Neural crest cell (in vitro differentiated cells): Measurements from ENCODE around the gene LSMEM2. TPM values are rescaled to one million over a fixed set of nuclear protein-coding genes. Genes with fewer than 3 reads are reported as not detected.

Experiments
- DNase-seq: peaks from one replicate; pipeline ENCODE4 v3.0.0; 2021; ENCODE audit warnings: low read depth, mixed read lengths, low spot score
- H3K27ac Mint-ChIP-seq: one replicate; pipeline ENCODE4 v1.8.0; 2021; ENCODE audit warnings: mild to moderate bottlenecking, mixed read lengths; ENCODE audit not compliant: unreplicated experiment
- H3K27me3 Mint-ChIP-seq: 2 replicates; pipeline ENCODE4 v1.8.0; 2021; ENCODE audit warnings: low read depth, mild to moderate bottlenecking, mixed read lengths
- H3K36me3 Mint-ChIP-seq: 2 replicates; pipeline ENCODE4 v1.8.0; 2021; ENCODE audit warnings: low read depth, mild to moderate bottlenecking, mixed read lengths
- H3K4me1 Mint-ChIP-seq: 2 replicates; pipeline ENCODE4 v1.8.0; 2021; ENCODE audit warnings: mixed read lengths
- H3K4me3 Mint-ChIP-seq: one replicate; pipeline ENCODE4 v1.8.0; 2021; ENCODE audit warnings: mild to moderate bottlenecking, mixed read lengths
- H3K9me3 Mint-ChIP-seq: 2 replicates; pipeline ENCODE4 v1.8.0; 2021; ENCODE audit warnings: mixed read lengths
- total RNA-seq: library from RNA; stranded (reverse); gene quantifications from 2 replicates; pipeline ENCODE4 v1.2.1, GENCODE V29; 2021
- TF ChIP-seq, protein P1 (sequence below): fragments of 200-600 bp; sonication (generic); conservative IDR thresholded peaks from 2 replicates; pipeline ENCODE4 v1.5.0; 2021; ENCODE audit warnings: antibody characterized with exemption, mild to moderate bottlenecking

Gene LSMEM2
- total RNA-seq, 1 donor from 2014 or later, result not detected

DNA sequence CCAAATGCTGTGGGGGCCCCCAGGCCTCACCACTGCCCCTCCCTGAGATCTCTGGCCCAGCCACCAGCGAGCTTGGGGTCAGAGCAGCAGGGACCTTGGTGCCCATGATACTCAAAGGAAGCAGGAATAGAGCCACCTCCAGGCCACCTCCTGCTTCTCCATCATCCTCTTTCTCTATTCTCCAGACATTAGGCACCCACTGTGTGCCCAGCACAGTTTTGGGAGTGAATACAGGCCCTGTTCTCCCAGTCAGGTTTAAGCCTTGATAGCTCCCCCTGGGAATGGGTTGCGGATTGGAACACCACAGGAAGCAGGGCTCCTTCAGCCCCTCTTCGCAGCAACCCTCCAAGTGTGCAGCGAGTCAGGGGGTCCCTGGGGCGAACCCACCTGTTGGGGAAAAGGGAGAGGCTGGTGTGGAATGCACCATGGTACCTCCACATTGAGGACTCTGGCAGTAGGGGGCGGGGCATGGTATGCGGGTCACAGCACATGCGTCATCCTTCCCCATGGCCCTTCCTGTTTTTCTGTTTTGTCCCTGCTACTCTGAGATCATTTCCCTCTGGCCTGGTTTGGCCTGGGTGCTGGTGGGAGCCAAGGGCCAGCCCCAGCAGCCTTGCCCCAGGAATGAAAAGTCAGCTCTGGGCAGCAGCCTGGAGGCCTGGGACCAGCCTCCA is 24.2 kb upstream of the LSMEM2 start:
- TF ChIP-seq, protein P1, sequence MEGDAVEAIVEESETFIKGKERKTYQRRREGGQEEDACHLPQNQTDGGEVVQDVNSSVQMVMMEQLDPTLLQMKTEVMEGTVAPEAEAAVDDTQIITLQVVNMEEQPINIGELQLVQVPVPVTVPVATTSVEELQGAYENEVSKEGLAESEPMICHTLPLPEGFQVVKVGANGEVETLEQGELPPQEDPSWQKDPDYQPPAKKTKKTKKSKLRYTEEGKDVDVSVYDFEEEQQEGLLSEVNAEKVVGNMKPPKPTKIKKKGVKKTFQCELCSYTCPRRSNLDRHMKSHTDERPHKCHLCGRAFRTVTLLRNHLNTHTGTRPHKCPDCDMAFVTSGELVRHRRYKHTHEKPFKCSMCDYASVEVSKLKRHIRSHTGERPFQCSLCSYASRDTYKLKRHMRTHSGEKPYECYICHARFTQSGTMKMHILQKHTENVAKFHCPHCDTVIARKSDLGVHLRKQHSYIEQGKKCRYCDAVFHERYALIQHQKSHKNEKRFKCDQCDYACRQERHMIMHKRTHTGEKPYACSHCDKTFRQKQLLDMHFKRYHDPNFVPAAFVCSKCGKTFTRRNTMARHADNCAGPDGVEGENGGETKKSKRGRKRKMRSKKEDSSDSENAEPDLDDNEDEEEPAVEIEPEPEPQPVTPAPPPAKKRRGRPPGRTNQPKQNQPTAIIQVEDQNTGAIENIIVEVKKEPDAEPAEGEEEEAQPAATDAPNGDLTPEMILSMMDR, result no peak
- DNase-seq, result no peak
- peak overlapping the region; percentile 23 for H3K4me3 Mint-ChIP-seq
- H3K9me3 Mint-ChIP-seq, result no peaks in the 10 kb centered on the region
- H3K36me3 Mint-ChIP-seq, result peaks cover 5% of the 10 kb centered on the region
- H3K4me1 Mint-ChIP-seq, result peaks cover 30% of the 10 kb centered on the region
- H3K27me3 Mint-ChIP-seq, result no peaks in the 10 kb centered on the region
- peak overlapping the region; percentile 86 for H3K27ac Mint-ChIP-seq

DNA sequence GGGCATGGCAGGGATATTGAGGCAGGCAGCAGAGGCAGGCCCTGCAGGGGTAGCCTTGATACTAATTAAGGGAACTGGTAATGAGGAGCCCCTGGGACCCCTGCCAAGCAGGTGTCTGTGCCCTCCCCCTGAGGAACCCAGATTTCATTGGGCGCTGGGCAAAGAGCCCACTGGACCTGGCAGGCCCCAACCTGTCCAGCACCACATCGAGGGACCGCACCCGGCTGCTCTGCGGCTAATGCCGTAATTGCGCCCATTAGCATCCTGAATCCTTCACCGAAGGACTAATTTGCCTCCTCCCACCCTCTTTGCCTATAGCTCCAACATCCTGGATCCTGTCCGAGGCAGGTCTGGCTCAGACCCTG is 23.7 kb upstream of the LSMEM2 start:
- H3K36me3 Mint-ChIP-seq, result peaks cover 5% of the 10 kb centered on the region
- peaks cover 32% of the 10 kb centered on the region for H3K4me1 Mint-ChIP-seq
- no peak overlapping the region for H3K27ac Mint-ChIP-seq
- H3K27me3 Mint-ChIP-seq, result no peaks in the 10 kb centered on the region
- TF ChIP-seq, protein P1, result no peak
- H3K9me3 Mint-ChIP-seq, result no peaks in the 10 kb centered on the region
- DNase-seq, result no peak
- no peak overlapping the region for H3K4me3 Mint-ChIP-seq

- TF ChIP-seq, protein P1, result peak; percentile 62
- DNase-seq, result no peak
- H3K4me3 Mint-ChIP-seq, result peak overlapping the region; percentile 51
- no peaks in the 10 kb centered on the region for H3K9me3 Mint-ChIP-seq
- no peaks in the 10 kb centered on the region for H3K27me3 Mint-ChIP-seq
- H3K27ac Mint-ChIP-seq, result peak overlapping the region; percentile 96
- H3K4me1 Mint-ChIP-seq, result peaks cover 40% of the 10 kb centered on the region
- H3K36me3 Mint-ChIP-seq, result peaks cover 5% of the 10 kb centered on the region
Measured at GRCh38 chr3:50256978-50257890, 21.7 kb upstream of the LSMEM2 start.

- Mint-ChIP-seq H3K27ac (peak overlapping the region; percentile 96), H3K27me3 (no peaks in the 10 kb centered on the region), H3K36me3 (peaks cover 5% of the 10 kb centered on the region), H3K9me3 (no peaks in the 10 kb centered on the region), H3K4me3 (peak overlapping the region; percentile 72), H3K4me1 (peaks cover 50% of the 10 kb centered on the region)
- TF ChIP-seq, protein P1, result no peak
- no peak for DNase-seq
Measured at GRCh38 chr3:50258029-50258680, 20.7 kb upstream of the LSMEM2 start.

DNA sequence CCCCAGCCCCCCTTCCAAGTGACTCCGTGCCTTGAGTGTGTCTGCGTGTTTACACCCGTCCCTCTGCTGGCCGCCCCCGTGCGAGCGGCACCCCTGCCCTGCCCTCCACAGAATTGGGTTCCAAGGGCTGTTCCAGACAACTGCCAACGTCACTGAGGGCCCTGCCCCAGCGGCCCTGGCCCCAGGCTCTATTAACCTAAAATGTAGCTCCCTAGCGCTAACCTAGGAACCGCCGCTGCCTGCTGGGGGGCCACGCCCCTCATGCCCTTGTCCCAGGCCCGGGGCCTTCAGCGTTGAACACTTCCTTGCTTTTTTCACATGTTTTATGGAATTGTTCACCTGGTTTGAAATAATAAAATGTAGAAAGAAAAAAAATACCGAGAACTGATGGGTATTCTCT is 19.9 kb upstream of the LSMEM2 start:
- H3K27me3 Mint-ChIP-seq, result no peaks in the 10 kb centered on the region
- H3K4me3 Mint-ChIP-seq, result no peak overlapping the region
- H3K27ac Mint-ChIP-seq, result peak overlapping the region; percentile 75
- H3K9me3 Mint-ChIP-seq, result no peaks in the 10 kb centered on the region
- TF ChIP-seq, protein P1, result no peak
- H3K4me1 Mint-ChIP-seq, result peaks cover 55% of the 10 kb centered on the region
- no peak for DNase-seq
- peaks cover 5% of the 10 kb centered on the region for H3K36me3 Mint-ChIP-seq
